Measurements from ENCODE around the gene ACP7. TPM values are rescaled to one million over a fixed set of nuclear protein-coding genes. Genes with fewer than 3 reads are reported as not detected.

The ACP7 gene
- total RNA-seq, 4 donors from 2014 or later = 0.90 to 3.1 (median 1.6) TPM

DNA sequence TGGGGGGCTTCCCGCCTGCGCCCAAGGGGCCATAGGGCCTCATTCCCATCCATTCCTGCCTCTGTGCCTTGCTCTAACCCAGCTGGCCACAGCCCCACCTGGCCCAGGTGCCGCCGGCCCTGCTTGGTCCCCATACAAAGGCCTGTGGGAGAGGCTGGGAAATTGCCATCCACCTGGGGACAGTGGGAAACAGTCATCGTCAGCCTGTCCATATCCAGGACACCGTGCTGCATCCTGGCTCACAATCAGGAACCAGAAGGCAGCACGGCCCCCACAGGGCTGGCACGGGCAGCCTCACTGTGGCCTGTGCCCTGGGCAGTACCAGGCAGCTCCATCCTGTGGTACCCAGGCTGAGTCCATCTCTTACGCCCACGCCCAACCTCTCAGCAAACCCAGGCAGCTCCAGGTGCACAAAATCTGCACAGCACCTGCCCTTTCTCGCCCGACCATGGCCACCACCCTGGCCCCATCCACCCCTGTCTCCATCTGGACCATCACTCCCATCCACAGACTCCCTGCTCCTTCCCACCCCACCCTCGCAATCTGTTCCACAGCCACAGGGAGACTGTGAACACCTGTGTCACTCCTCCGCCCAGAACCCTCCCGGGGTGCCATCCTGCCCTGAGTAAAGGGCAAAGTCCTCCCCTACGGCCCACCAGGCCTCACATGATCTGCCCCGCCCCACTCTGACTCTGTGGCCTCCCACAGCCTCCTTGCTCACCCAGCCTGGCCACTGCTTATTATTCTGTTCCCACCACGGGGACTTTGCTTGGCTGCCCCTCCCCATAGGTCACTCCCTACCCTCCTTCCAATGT, 30.7 kb upstream of the ACP7 start:
- no peaks in the 10 kb centered on the region for H3K4me1 ChIP-seq
- H3K36me3 ChIP-seq = no peaks in the 10 kb centered on the region
- H3K9me3 ChIP-seq = peaks cover 0 to 7% (median 0%) of the 10 kb centered on the region in 4 donors
- no peaks in the 10 kb centered on the region for H3K27me3 ChIP-seq
- peak overlapping the region in 2 of 4 donors; percentile 36 to 66 for H3K27ac ChIP-seq
- H3K4me3 ChIP-seq = no peak overlapping the region
- WGBS, 2 donors = 74 to 81% methylated on average over 14 to 15 of the region's 18 CpGs
- TF ChIP-seq POLR2A (IDR thresholded peaks at IDR 0.05) = no peak
- TF ChIP-seq EP300 (IDR thresholded peaks at IDR 0.05) = no peak
- TF ChIP-seq CTCF (IDR thresholded peaks at IDR 0.05) = no peak
- DNase-seq (ENCODE audit: low spot score in 2 of 2) = no peak

DNA sequence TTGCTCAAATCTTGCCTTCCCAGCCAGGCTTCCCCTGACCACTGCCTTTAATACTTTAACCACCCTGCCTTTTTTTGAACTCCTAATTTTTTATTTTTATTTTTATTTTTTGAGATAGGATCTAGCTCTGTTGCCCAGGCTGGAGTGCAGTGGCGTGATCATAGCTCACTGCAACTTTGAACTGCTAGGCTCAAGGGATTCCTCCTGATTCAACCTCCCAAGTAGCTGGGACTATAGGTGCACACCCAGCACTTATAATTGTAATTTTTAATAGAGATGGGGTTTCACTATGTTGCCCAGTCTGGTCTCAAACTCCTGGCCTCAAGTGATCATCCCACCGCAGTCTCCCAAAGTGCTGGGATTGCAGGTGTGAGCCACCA, 30.1 kb upstream of the ACP7 start:
- Histone ChIP-seq H3K27ac (peak overlapping the region in 2 of 4 donors; percentile 36 to 66), H3K36me3 (no peaks in the 10 kb centered on the region), H3K9me3 (peaks cover 0 to 7% (median 0%) of the 10 kb centered on the region in 4 donors), H3K4me3 (no peak overlapping the region), H3K4me1 (no peaks in the 10 kb centered on the region), H3K27me3 (no peaks in the 10 kb centered on the region)
- DNase-seq (ENCODE audit: low spot score in 2 of 2) = no peak
- WGBS, 2 donors = 85 to 97% methylated on average over 2 of the region's 2 CpGs
- TF ChIP-seq POLR2A (IDR thresholded peaks at IDR 0.05) (no peak), CTCF (IDR thresholded peaks at IDR 0.05) (no peak), EP300 (IDR thresholded peaks at IDR 0.05) (no peak)

DNA sequence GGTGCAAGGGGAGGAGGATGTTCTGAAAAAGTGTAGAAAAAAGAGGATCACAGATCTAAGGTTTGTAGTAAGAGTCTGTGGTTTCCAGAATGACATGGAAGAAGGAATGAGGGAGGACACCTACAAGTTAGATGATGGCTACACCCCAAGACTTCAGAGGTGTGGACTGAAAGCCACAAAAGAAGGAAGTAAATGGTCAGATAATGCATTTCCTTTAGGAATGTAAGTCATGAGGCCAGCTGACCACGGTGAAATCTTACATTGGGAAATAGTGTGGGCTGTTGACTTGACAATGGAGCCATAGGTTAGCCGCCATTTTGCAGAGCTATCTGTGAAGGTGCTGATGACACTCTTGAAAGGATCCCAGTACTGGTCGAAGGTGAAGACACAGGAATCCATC, 26.6 kb upstream of the ACP7 start:
- H3K4me3 ChIP-seq = no peak overlapping the region
- H3K27ac ChIP-seq = no peak overlapping the region
- TF ChIP-seq EP300 (IDR thresholded peaks at IDR 0.05) (no peak), POLR2A (IDR thresholded peaks at IDR 0.05) (no peak), CTCF (IDR thresholded peaks at IDR 0.05) (no peak)
- H3K9me3 ChIP-seq = peaks cover 0 to 7% (median 0%) of the 10 kb centered on the region in 4 donors
- H3K36me3 ChIP-seq = no peaks in the 10 kb centered on the region
- no peaks in the 10 kb centered on the region for H3K4me1 ChIP-seq
- H3K27me3 ChIP-seq = no peaks in the 10 kb centered on the region
- 82% methylated on average over 3 of the region's 3 CpGs for WGBS, 2 donors
- no peak for DNase-seq (ENCODE audit: low spot score in 2 of 2)

GRCh38 chr19:39059302-39059701, 24.9 kb upstream of the ACP7 start:
- Histone ChIP-seq H3K4me3 (no peak overlapping the region), H3K9me3 (peaks cover 0 to 7% (median 0%) of the 10 kb centered on the region in 4 donors), H3K27ac (no peak overlapping the region), H3K4me1 (no peaks in the 10 kb centered on the region), H3K36me3 (no peaks in the 10 kb centered on the region), H3K27me3 (no peaks in the 10 kb centered on the region)
- no peak for DNase-seq (ENCODE audit: low spot score in 2 of 2)
- no peak for TF ChIP-seq POLR2A (IDR thresholded peaks at IDR 0.05)
- no peak for TF ChIP-seq CTCF (IDR thresholded peaks at IDR 0.05)
- no peak for TF ChIP-seq EP300 (IDR thresholded peaks at IDR 0.05)

DNA sequence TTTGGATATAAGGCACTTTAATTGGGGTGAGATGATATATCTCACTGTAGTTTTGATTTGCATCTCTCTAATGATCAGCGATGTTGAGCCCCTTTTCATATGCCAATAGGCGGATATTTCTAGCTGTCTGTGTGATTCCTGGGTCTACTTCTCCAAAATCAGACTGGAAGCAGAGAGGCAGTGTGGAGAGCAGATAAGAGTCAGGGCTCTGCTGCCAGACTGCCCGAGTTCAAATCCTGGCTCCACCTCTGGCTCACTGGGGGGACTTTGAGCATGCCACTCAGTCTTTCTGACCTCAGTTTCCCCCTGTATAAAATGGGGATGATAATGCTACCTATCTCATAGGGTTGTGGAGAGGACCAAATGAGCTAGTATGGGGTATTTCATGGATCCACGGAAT, 24.0 kb upstream of the ACP7 start:
- no peak for DNase-seq (ENCODE audit: low spot score in 2 of 2)
- 78 to 84% methylated on average over 4 of the region's 4 CpGs for WGBS, 2 donors
- TF ChIP-seq EP300 (IDR thresholded peaks at IDR 0.05) (no peak), CTCF (IDR thresholded peaks at IDR 0.05) (no peak), POLR2A (IDR thresholded peaks at IDR 0.05) (no peak)
- H3K27me3 ChIP-seq = no peaks in the 10 kb centered on the region
- H3K36me3 ChIP-seq = no peaks in the 10 kb centered on the region
- H3K27ac ChIP-seq = no peak overlapping the region
- H3K4me1 ChIP-seq = no peaks in the 10 kb centered on the region
- H3K4me3 ChIP-seq = no peak overlapping the region
- no peaks in the 10 kb centered on the region for H3K9me3 ChIP-seq
